SIG-M5 treated with dmso at 0.1 percent for 504 hours (cell line): Measurements from ENCODE around the gene CSNK1G2.

Experiments
- DNase-seq: peaks from one replicate; lab custom pipeline; 2025; ENCODE audit not compliant: unreplicated experiment; lab: John Stamatoyannopoulos, UW

The CSNK1G2 gene

DNA sequence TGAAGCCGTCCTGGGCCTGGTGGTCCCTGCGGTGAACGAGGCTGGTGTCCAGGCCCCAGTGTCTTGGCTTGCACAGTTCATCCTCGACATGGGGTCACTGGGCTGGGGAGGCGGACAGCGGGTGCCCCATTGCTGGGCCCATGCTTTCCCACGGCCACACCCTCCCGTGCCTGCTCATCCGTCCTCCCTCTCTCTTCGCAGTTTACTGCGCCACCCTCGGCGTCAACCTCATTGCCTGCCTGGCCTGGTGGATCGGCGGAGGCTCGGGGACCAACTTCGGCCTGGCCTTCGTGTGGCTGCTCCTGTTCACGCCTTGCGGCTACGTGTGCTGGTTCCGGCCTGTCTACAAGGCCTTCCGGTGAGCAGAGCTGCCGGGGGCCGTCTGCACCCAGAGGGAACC is 23.0 kb upstream of the CSNK1G2 start:
- no peak for DNase-seq

DNA sequence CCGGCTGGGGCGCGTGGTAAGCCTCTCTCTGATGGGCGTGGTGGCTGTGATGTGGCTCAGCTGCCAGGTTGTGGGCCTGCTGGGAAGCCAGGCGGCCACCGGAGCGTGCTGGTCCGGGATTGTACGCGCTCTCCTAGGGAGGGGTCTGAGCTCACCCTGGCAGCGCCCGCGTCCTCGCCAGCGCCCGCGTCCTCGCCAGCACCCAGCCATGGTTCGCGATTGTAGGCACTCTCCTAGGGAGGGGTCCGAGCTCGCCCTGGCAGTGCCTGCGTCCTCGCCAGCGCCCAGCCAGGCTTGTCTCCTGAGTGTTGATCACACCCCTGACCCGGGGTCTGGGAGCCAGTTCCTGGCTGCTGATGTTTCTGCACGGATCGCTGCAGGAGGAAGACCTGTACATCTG is 22.0 kb upstream of the CSNK1G2 start:
- no peak for DNase-seq

DNA sequence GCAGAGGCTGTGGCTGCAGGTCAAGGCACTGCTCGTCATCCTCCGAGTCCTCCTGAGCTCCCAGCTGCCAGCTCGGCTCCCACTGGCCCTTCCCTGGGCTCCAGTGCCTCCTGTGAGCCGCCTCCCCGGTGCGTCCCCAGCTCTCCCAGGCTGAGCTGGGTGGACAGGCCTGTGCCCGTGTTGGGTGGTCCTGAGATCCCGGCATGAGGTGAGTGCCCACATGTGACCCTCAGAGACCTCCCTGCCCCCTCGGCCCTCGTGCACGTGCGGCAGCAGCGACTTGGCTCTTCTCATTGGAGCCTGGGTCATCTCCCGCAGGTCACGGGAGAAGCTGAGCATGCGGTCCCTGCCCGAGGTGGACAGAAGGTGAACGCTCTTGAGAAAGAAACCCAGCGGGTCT is 20.3 kb upstream of the CSNK1G2 start:
- no peak for DNase-seq

DNA sequence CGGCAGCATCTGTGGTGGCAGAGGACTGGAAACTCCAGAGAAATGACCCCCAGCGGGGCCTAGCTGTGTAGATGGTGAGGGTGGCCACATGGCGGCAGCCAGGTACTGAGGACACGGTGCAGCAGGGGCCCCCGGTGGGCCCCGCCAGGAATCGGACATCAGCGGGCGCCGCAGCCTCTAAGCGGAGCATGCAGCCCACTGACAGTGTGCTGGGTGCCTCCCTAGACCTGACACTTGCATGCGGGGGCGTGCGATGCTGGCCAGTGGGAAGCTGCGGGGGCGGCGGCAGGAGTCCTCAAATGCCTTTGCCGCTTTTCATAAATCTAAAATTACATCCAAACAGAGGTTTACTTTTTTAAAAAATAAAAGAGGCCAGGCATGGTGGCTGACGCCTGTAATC is 19.6 kb upstream of the CSNK1G2 start:
- DNase-seq = no peak

DNA sequence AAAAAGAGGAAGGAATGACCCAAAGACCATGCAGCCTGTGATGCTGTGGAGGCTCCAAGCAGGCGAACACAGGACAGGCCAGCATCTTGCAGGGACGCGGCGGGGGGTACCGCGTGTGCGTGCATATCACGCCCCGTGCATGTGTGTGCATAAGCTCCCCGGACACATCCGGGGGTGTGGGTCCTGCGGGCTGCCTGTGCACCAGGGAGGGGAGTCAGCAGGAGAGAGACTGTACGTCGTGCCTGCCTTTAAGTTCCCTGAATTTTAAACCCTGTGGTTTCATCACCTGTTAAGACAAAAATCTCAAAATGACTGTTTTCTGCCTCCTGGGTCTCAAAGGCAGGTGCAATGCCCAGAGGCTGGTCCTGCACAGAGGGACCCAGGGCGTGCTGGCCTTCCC is 19.1 kb upstream of the CSNK1G2 start:
- DNase-seq = no peak

DNA sequence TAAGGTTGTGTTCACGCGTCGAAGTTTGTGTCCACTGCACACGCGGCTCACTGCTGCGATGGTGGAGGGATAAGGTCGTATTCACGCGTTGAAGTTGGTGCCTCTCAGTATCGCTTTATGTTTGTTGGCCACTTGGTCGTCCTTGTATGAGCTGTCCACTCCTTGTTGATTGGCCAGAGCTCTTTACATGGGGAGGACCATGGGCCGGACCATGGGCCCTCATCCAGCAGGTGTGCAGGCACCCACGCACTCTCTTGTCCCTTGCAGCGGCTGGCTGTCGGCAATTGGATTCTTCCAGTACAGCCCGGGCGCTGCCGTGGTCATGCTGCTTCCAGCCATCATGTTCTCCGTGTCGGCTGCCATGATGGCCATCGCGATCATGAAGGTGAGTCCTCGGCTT is 18.2 kb upstream of the CSNK1G2 start:
- no peak for DNase-seq

DNA sequence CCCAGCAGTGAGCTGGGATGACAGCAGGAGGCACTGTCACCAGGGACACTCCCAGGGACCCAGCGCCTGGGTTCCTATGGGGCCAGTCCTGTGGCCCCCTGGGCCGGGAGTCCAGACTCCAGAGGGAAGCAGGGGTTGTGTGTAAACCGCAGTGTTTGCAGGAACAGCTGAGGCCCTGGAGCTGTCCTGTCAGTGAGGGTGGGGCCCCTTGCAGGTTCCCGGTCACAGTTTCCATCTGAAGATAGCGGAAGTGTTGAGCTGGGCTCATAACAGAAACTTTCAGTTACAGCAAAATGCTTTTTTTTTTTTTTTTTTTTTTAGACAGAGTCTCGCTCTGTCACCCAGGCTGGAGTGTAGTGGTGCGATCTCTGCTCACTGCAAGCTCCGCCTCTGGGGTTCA is 17.7 kb upstream of the CSNK1G2 start:
- peak; percentile 35 for DNase-seq

DNA sequence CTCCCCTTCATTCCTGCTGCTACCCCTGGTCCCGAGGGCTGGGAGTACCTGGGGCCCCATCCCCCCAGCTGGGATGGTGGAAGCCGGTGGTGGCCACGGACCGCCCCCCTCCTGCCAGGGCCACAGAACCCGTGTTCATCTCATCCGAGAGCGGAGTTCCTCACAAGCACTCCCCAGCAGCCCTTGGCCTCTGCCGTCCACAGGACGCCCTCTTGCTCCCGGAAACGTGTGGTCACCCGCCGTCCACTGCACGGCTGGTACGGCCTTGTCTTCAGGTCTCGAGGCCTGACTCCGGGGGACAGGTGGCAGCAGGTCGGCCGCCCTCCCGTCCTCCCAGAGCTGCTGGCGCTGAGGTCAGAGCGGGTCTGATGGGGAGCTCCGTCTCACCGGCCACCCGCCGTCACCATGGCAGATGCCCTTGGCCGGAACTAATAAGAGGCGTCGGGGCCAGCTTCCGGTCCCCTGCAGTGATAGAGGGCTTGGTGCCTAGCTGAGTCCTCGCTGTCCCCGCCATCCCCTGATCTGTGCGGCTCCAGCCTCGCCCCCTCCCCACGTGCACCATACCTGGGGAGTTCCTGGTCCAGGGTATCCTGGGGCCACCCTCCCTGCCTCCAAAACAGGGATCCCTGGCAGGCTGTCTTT is 16.5 kb upstream of the CSNK1G2 start:
- no peak for DNase-seq

DNA sequence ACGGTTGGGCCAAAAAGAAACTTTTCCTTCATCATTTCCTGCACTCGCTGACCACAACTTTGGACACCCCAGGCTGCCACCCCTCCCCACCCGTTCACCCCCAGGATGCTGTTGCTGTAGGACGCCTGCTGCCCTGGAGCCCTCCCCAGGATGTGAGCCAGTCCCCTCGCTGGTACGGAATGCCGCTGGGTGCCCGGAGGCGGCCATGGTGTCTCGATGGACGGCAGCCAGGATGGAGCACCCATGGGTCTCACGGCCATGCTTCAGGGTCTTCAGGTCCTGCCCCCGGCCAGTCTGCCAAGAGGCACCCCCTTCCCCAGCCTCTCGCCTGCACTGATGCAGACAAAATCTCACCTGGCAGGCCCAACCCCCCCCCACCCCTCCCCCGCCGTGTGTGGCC is 15.4 kb upstream of the CSNK1G2 start:
- DNase-seq = no peak

DNA sequence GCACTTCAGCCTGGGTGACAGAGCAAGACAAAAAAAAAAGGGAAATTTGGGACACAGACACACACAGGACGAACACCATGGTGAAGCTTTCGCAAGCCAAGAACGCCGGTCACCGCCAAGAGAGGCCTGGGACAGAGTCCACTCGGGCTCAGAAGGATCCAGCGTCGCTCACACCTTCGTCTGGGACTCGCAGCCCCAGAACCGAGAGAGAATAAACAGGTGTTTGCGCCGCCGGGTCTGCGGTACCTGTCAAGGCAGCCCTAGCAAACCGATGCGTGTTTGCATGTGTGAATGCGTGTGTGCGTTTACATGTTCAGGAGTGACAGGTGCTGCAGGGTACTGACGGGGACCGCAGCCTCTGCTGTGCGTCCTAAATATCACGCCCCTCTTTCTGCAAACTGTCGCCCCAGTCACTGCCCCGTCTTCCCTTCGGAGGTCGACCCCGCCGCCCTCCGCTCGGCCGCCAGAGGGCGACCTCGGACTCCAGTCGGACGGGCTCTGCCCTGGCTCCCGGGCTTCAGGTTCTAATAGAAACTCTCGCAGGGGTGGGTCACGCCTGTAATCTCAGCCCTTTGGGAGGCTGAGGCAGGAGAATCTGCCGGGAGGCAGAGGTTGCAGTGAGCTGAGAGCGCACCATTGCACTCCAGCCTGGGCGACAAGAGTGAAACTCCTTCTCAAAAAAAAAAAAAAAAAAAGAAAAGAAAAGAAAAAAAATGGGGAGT is 11.8 kb upstream of the CSNK1G2 start:
- DNase-seq = peak; percentile 63

DNA sequence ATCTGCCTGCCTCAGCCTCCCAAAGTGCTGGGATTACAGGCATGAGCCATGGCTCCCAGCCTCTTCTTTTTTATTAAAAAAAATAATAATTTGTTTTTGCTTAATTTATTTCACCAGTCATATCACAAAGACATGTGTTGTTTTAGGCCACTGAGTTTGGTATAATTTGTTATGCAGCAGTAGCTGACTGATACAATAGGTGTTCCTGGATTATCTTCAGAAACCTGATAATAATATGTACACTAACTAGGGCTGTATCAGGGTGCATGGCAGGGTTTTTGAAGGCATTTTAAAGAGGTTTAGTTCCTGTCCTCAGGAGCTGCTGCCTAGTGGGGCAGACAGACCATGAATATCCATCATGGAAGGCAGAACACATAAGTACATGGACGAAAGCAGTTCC is 9.5 kb upstream of the CSNK1G2 start:
- DNase-seq = no peak

DNA sequence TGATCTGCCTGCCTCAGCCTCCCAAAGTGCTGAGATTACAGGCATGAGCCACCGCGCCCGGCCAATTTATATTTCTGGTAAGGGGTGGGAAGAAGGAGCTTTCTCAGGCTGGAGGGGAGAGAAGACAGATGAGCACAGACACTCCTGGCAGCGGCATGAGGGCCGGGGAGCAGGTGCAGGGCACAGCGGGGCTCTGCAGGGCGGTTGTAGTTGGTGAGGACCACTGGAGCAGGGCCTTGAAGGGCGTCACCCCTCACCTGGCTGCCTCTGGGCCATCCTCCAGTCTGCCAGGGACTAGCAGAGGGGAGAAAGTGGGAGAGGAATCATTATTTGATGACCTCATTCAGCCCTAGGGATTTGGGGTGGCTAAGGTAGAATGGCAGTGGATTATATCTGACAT is 8.6 kb upstream of the CSNK1G2 start:
- DNase-seq = no peak

DNA sequence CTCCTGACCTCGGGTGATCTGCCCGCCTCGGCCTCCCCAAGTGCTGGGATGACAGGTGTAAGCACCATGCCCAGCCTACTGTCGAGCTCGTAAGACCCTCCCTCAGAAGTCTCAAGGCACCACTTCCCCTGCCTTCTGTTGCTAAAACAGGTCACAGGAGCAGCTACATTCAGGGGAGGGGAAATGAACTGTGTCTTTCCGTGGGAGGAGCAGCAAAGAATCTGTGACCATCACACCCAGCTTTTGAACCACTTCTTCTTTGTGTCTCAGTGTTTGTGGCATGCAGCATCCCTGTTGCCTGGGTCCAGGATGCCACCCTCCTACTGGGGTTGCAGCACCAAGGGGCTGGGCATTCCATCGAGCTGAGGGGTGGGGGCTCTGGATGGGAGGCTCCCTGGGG is 7.7 kb upstream of the CSNK1G2 start:
- no peak for DNase-seq

DNA sequence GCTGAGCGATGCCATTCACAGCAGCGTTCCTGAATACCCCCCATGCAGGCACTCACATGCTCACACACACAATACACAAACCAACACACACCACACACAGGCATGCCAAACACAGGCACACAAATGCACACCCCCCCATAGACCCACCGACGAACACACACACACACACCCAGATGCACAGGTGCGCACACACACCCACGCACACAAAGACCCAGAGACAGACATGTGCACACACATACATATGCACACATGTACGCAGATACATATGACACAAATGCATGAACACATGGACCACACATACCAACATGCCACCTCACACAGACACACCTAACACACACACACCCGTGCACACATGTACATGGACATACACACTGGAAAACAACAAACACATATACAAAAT is 7.0 kb upstream of the CSNK1G2 start:
- DNase-seq = no peak

DNA sequence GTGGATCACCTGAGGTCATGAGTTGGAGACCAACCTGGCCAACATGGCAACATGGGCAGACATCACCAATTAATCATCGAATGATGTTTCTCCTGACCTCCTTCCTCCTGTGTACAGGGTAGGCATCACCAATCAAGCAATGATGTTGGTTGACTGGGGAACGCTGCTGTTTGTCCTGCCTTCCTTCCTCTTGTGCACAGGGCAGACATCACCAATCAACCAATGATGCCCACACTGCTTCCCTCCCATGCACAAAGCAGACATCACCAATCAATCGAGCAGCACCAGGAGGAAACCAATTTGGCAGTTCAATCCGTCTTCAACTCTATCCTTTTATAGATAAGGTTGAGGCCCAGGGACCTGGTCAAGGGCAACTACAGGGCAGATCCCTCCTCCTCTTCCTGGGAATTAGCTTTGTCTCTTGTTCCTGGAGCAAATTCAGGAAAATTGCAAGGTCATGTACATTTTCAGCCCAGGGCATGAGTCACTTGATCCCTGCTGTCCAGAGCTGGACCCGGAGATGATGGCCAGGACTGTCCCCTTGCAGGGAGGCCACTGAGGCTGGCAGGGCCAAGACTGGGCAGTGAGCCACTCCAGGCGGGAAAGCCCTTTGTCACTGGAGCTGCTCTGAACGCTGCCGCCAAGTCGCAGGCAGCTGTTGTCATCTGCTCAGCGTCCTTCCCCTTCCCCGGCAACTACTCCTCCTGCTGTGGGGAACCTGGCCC is 5.3 kb upstream of the CSNK1G2 start:
- DNase-seq = no peak

DNA sequence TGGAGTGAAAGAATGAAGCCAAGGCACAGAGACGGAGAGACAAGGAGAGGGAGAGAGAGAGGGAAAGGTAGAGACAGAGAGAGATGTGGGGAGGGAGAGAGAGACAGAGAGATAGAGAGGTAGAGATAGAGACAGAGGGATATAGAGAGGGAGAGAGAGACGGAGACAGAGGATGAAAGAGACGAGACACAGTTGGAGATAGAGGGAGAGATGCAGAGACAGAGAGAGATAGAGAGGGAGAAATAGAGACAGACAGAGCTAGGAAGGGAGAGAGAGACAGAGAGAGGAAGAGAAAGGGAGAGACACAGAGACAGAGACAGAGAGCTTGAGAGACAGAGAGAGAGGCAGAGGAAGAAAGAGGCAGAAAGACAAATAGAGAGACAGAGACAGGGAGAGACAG is 4.5 kb upstream of the CSNK1G2 start:
- no peak for DNase-seq

DNA sequence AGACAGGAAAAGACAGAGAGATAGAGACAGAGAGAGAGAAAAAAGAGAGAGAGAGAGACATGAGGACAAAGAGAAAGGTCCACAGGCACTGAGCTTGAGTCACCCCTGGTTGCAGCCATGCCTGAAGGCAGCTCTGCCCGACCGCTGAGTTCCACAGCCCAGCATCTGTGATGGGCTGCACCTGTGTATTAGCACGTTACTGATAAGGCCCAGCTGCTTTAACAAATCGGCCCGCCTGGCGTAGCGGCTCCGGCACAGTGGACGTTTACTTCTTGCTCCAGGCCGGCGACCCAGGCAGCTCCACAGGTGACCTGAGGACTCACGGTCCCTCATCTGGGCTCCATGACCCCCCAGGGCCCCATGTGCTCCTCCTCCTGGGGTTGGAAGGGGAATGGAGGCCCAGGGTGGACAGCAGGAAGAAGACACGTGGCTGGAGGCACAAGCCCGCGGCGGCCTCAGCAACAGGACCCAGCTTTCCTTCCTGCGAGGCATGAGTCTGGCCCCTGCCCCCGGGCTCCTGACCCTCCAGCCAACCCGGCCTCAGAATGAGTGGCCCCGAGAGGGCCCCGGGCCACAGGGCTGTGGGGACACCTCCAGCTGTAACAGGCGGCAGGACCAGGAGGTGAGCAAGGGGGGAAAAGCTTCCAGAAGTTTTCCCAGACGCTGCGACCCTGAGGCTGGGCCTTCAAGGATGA is 3.9 kb upstream of the CSNK1G2 start:
- DNase-seq = no peak

DNA sequence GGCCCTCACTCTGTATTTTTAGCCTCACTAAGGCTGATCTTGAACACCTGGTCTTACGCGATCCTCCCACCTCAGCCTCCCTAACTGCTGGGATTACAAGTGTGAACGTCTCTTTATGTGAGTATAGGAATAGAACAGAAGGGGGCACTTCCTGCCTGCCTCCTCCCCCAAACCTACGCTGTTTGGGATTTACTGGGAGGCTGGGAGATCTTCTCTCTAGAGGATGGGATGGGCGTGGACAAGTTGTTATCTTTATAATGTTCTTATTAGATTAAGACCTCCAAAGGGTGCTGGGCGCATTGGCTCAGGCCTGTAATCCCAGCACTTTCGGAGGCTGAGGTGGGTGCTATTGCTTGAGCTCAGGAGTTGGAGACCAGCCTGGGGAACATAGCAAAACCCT is 2.9 kb upstream of the CSNK1G2 start:
- DNase-seq = no peak

DNA sequence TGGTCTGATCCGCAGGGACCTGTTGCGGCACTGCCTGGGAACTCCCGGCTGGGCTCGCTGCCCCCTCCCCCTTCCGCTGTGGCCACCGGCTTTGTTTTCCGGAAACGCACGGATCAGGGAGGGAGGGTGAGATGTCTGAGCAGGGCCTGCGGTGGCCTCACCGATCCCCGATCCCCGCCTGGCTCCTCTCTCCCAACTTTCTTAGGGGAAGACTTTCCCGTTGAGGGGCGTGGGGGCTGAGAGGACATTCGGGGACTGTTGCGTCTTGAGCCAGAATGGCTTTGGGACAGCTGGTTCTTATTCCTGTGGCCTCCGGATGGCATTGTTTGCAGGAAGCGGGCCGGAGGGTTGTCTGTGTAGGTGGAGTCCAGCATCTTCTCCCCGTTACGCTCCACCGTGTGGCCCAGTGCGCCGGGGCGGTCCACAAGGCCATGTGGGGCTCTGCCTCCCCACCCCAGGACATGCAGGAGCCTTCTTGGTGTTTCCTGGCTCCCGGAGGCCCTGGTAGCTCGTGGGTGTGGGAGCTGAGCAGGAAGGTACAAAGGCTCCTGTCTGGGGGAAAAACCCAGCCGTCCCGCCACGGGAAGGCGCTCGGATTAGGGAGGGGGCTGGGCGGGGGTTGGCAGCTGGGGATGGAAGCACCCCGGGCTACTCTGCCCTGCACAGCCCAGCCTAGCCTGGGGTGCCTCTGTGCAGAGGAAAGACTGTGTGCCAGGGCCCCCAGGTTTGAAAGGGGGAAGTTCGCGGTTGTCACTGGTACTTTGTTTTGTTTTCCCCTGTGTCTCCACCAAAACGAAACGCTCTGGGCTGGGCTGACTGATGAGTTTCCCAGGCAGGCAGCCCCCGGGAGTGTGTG is 1.3 kb downstream of the CSNK1G2 start:
- DNase-seq = peak; percentile 63

DNA sequence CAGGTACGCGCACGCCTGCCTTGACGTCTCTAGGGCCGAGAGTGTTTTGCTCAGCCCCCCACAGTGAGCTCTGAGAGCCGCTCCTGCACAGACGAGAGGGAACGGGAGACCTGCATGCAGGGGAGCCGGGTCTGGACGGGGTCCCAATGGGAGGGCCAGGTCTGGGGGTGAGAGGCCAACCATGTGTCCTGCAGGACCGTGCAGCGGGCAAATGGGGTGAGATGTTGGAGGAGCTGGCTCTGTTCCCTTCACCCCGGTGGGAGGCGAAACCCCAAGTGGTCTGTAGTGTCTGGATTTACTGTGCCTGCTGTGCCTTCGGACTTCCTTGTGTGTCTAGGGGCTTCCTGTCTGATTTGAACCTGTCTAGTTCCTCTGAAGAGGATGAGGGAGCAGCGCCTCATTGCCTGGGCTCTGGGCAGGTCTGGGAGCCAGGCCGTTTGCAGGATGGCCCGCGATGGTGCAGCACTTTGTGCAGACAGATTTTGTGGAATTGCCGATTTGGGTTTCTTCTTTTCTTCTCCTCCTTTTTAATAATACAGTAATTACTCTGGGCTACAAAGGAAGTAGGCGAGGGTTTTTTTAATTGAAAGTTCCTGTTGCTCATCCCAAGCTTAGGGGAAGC is 2.1 kb downstream of the CSNK1G2 start:
- no peak for DNase-seq
